K562 (cell line): ENCODE measurements around the gene PRRC2C. TPM values are rescaled to one million over a fixed set of nuclear protein-coding genes. Genes with fewer than 3 reads are reported as not detected.

Source experiments
- BRD4 ChIP-seq: fragments of 200-600 bp; sonication (generic); IDR thresholded peaks from 2 replicates; pipeline ENCODE4 v1.6.1; 2017; ENCODE audit warnings: inconsistent platforms
- CLOCK ChIP-seq: fragments of 250-450 bp; sonication (Bioruptor Pico); IDR thresholded peaks from 2 replicates; pipeline ENCODE4 v1.4.0; 2020; ENCODE audit warnings: mild to moderate bottlenecking, moderate library complexity, borderline replicate concordance
- ERF ChIP-seq: fragments of 450-650 bp; formaldehyde crosslinking; IDR thresholded peaks from 2 replicates; pipeline ENCODE4 v1.4.0; 2020; ENCODE audit warnings: mild to moderate bottlenecking, mixed read lengths
- ESRRA ChIP-seq: fragments of 450-650 bp; IDR thresholded peaks from 2 replicates; pipeline ENCODE4 v1.6.1; 2014; ENCODE audit warnings: low read depth, mild to moderate bottlenecking, moderate library complexity, borderline replicate concordance
- MYBL2 ChIP-seq, 2 experiments: fragments of 450-650 bp in 1 of 2; sonication (generic) in 1 of 2; formaldehyde crosslinking in 1 of 2; IDR thresholded peaks; 2 replicates each; pipeline versions ENCODE4 v1.6.1 to v1.8.1; 2017 to 2022; ENCODE audit warnings: borderline replicate concordance in 1 of 2, inconsistent platforms in 1 of 2, low read depth in 1 of 2, mild to moderate bottlenecking in 1 of 2, missing genetic modification reagents in 1 of 2, moderate library complexity in 1 of 2
- MYNN ChIP-seq, 2 experiments: sonication (generic); formaldehyde crosslinking in 1 of 2; IDR thresholded peaks; 2 replicates each; pipeline versions ENCODE4 v1.5.0 to v1.6.1; 2016 to 2020; ENCODE audit warnings: antibody characterized with exemption in 1 of 2, missing genetic modification reagents in 1 of 2
- RUNX1 ChIP-seq: sonication (generic); IDR thresholded peaks from 2 replicates; pipeline ENCODE4 v1.6.1; 2016; ENCODE audit warnings: antibody characterized with exemption, low read depth
- STAT5B ChIP-seq: fragments of 250-450 bp; sonication (Bioruptor Pico); IDR thresholded peaks from 2 replicates; pipeline ENCODE4 v1.8.0; 2021; ENCODE audit warnings: mild to moderate bottlenecking, inconsistent platforms
- TAF15 ChIP-seq: fragments of 200-400 bp; formaldehyde crosslinking; IDR thresholded peaks from 2 replicates; pipeline ENCODE4 v1.6.1; 2017; ENCODE audit warnings: mild to moderate bottlenecking, low read depth, low read length, moderate library complexity
- TCF3 ChIP-seq: sonication (generic); formaldehyde crosslinking; IDR thresholded peaks from 2 replicates; pipeline ENCODE4 v1.4.0; 2020; ENCODE audit warnings: mild to moderate bottlenecking, missing genetic modification reagents
- ZFP30 ChIP-seq: fragments of 250-450 bp; sonication (Bioruptor Pico); IDR thresholded peaks from 2 replicates; pipeline ENCODE4 v1.8.0; 2022; ENCODE audit warnings: moderate library complexity, mild to moderate bottlenecking, inconsistent platforms, borderline replicate concordance
- ZNF384 ChIP-seq: IDR thresholded peaks from 2 replicates; pipeline ENCODE4 v1.6.1; 2012; ENCODE audit warnings: low read depth, low read length, improper control_type of control experiment
- polyA plus RNA-seq, 8 experiments: library from polyadenylated mRNA; depleted of rRNA in 4 of 8; stranded (reverse) in 5 of 8; unstranded in 3 of 8; fragments of >200 nt; fragmentation: Nextera tagmentation in 2 of 8; fragmentation: Illumina TruSeq in 1 of 8; extraction: Ambion mirVana in 2 of 8; extraction: Trizol in 1 of 8; gene quantifications; 2 replicates each; pipeline versions ENCODE4 v1.2.1 to v1.2.3, GENCODE V29; 2011 to 2014; ENCODE audit warnings: inconsistent platforms in 1 of 8, missing spikeins in 1 of 8
- total RNA-seq, 7 experiments: library from RNA; depleted of rRNA in 6 of 7; stranded (reverse); fragments of >200 nt in 6 of 7; fragmentation: Illumina TruSeq in 2 of 7; extraction: Trizol in 2 of 7; gene quantifications; 2 replicates each; pipeline versions ENCODE4 v1.2.1 to v1.2.3, GENCODE V29; 2011 to 2021; ENCODE audit warnings: low replicate concordance in 1 of 7
- TF ChIP-seq, protein P1 (sequence below): conservative IDR thresholded peaks from 2 replicates; pipeline ENCODE4 v1.6.1; 2011; ENCODE audit warnings: low read depth, mild to moderate bottlenecking, low read length; ENCODE audit not compliant: control insufficient read depth
- TF ChIP-seq, protein P2 (sequence below): sonication (generic); formaldehyde crosslinking; IDR thresholded peaks from 2 replicates; pipeline ENCODE4 v1.8.0; 2022; ENCODE audit warnings: missing genetic modification reagents, mild to moderate bottlenecking, borderline replicate concordance
- TF ChIP-seq, protein P3 (sequence below), 2 experiments: fragments of 450-650 bp; IDR thresholded peaks; 2 replicates each; pipeline ENCODE4 v1.6.1; 2018; ENCODE audit warnings: mild to moderate bottlenecking in 2 of 2, low read depth in 1 of 2; ENCODE audit not compliant: partially characterized antibody in 2 of 2

The PRRC2C gene
- total and polyA plus RNA-seq, 9 of the 15 experiments (the other 6 are each of a cell fraction or from before 2014, with no cell fraction given), result 61.9 to 237 (median 105) TPM

DNA sequence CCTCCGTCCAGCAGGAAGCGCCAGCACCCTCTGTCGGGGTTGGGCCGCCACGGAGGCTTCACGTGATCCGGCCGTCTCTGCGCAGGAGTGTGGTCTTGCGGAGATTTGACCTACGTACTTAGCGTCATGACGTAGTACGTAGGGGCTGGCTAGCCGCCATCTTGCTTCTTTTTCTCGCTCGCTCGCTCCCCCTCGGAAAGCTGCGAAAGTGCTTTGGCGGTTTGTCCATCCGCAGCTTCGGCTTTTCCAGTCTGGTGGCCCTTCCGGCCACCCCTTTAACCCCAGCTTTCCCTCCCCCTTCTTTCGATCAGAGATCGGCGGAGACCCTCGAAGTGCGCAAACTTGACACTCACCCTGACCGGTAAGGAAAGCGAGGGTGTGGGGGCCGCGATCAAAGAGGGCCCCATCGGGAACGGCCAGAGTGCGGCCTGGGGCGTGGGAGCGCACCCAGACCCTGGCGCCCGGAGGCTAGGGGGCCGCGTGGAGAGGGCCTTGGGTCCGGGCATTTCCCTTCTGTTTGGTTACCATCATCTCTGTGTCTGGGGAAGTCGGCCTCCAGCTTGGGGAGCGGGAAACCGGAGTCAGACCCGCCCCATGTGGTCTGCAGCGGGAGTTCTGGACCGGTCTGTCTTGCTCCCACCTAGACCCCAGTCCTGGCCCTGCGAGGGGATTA lies at the start of gene PRRC2C (continued):
- TF ChIP-seq ZNF384, result no peak
- TF ChIP-seq BRD4, result peak; percentile 93
- TF ChIP-seq ZFP30 (CRISPR knock-in tag), result no peak
- TF ChIP-seq RUNX1, result peak; percentile 54; the same call in 1 of the 2 replicates
- TF ChIP-seq, protein P1, sequence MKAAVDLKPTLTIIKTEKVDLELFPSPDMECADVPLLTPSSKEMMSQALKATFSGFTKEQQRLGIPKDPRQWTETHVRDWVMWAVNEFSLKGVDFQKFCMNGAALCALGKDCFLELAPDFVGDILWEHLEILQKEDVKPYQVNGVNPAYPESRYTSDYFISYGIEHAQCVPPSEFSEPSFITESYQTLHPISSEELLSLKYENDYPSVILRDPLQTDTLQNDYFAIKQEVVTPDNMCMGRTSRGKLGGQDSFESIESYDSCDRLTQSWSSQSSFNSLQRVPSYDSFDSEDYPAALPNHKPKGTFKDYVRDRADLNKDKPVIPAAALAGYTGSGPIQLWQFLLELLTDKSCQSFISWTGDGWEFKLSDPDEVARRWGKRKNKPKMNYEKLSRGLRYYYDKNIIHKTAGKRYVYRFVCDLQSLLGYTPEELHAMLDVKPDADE, result peak; percentile 1; the same call in 1 of the 2 replicates
- TF ChIP-seq, protein P2, sequence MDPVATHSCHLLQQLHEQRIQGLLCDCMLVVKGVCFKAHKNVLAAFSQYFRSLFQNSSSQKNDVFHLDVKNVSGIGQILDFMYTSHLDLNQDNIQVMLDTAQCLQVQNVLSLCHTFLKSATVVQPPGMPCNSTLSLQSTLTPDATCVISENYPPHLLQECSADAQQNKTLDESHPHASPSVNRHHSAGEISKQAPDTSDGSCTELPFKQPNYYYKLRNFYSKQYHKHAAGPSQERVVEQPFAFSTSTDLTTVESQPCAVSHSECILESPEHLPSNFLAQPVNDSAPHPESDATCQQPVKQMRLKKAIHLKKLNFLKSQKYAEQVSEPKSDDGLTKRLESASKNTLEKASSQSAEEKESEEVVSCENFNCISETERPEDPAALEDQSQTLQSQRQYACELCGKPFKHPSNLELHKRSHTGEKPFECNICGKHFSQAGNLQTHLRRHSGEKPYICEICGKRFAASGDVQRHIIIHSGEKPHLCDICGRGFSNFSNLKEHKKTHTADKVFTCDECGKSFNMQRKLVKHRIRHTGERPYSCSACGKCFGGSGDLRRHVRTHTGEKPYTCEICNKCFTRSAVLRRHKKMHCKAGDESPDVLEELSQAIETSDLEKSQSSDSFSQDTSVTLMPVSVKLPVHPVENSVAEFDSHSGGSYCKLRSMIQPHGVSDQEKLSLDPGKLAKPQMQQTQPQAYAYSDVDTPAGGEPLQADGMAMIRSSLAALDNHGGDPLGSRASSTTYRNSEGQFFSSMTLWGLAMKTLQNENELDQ (CRISPR knock-in tag), result peak; percentile 85; the same call in 1 of the 2 replicates
- no peak for TF ChIP-seq TAF15
- TF ChIP-seq, protein P3, sequence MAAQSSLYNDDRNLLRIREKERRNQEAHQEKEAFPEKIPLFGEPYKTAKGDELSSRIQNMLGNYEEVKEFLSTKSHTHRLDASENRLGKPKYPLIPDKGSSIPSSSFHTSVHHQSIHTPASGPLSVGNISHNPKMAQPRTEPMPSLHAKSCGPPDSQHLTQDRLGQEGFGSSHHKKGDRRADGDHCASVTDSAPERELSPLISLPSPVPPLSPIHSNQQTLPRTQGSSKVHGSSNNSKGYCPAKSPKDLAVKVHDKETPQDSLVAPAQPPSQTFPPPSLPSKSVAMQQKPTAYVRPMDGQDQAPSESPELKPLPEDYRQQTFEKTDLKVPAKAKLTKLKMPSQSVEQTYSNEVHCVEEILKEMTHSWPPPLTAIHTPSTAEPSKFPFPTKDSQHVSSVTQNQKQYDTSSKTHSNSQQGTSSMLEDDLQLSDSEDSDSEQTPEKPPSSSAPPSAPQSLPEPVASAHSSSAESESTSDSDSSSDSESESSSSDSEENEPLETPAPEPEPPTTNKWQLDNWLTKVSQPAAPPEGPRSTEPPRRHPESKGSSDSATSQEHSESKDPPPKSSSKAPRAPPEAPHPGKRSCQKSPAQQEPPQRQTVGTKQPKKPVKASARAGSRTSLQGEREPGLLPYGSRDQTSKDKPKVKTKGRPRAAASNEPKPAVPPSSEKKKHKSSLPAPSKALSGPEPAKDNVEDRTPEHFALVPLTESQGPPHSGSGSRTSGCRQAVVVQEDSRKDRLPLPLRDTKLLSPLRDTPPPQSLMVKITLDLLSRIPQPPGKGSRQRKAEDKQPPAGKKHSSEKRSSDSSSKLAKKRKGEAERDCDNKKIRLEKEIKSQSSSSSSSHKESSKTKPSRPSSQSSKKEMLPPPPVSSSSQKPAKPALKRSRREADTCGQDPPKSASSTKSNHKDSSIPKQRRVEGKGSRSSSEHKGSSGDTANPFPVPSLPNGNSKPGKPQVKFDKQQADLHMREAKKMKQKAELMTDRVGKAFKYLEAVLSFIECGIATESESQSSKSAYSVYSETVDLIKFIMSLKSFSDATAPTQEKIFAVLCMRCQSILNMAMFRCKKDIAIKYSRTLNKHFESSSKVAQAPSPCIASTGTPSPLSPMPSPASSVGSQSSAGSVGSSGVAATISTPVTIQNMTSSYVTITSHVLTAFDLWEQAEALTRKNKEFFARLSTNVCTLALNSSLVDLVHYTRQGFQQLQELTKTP (IDR thresholded peaks at IDR 0.05; ENCODE audit: low read depth in 1 of 2, partially characterized antibody in 2 of 2), result peak in 1 of 2 experiments; percentile 18
- no peak for TF ChIP-seq CLOCK (CRISPR knock-in tag)
- TF ChIP-seq STAT5B (CRISPR knock-in tag), result no peak
- no peak for TF ChIP-seq MYNN (IDR thresholded peaks at IDR 0.05)
- no peak for TF ChIP-seq MYNN (CRISPR knock-in tag; IDR thresholded peaks at IDR 0.05)
- TF ChIP-seq ESRRA, result peak; percentile 68; the same call in 1 of the 2 replicates
- TF ChIP-seq MYBL2 (IDR thresholded peaks at IDR 0.05; ENCODE audit: low read depth), result no peak
- no peak for TF ChIP-seq MYBL2 (CRISPR knock-in tag; IDR thresholded peaks at IDR 0.05; ENCODE audit: borderline replicate concordance)
- 0 out of 2 replicates have a peak, but pooled peaks have one; percentile 63 for TF ChIP-seq ERF (CRISPR knock-in tag)
- peak; percentile 62 for TF ChIP-seq TCF3 (CRISPR knock-in tag)
